GM18511 (cell line): Measurements from ENCODE around the gene NT5C2.
A peak's percentile ranks its signal among the peaks of the same experiment; 100 is the strongest.
"Not testable (repeated sequence)": the region's sequence is repeated elsewhere in the genome, so short reads cannot be mapped to it uniquely, and the experiment has no call there.

Experiments
- ATAC-seq: cut with Tn5 transposase; IDR thresholded peaks from one replicate; pipeline ENCODE4 v1.9.1; 2021; ENCODE audit warnings: mild to moderate bottlenecking, moderate library complexity; ENCODE audit not compliant: unreplicated experiment

NT5C2 gene

GRCh38 chr10:103203466-103203865, 10.4 kb upstream of the NT5C2 start:
- no peak for ATAC-seq

GRCh38 chr10:103202319-103202718, 9.2 kb upstream of the NT5C2 start:
- ATAC-seq: no peak

GRCh38 chr10:103199488-103199887, 6.4 kb upstream of the NT5C2 start:
- no peak for ATAC-seq

- ATAC-seq: no peak
Observed at GRCh38 chr10:103198648-103199047, 5.6 kb upstream of the NT5C2 start.

- ATAC-seq: no peak
Observed at GRCh38 chr10:103197903-103198302, 4.8 kb upstream of the NT5C2 start.

- no peak for ATAC-seq
Observed at GRCh38 chr10:103197174-103197573, 4.1 kb upstream of the NT5C2 start.

GRCh38 chr10:103196516-103196915, 3.4 kb upstream of the NT5C2 start:
- ATAC-seq: no peak

GRCh38 chr10:103193820-103194529, 903 bp upstream of the NT5C2 start:
- peak; percentile 42 for ATAC-seq

GRCh38 chr10:103192451-103193106, 493 bp downstream of the NT5C2 start:
- peak; percentile 64 for ATAC-seq

- ATAC-seq: no peak
Observed at GRCh38 chr10:103192089-103192450, 1.0 kb downstream of the NT5C2 start.

GRCh38 chr10:103191198-103191597, 1.9 kb downstream of the NT5C2 start:
- not testable (repeated sequence) for ATAC-seq

GRCh38 chr10:103188853-103189252, 4.2 kb downstream of the NT5C2 start:
- ATAC-seq: no peak

GRCh38 chr10:103186128-103186527, 6.9 kb downstream of the NT5C2 start:
- ATAC-seq: no peak

- ATAC-seq: no peak
Observed at GRCh38 chr10:103184615-103185014, 8.5 kb downstream of the NT5C2 start.

GRCh38 chr10:103183991-103184451, 9.1 kb downstream of the NT5C2 start:
- not testable (repeated sequence) for ATAC-seq

- ATAC-seq: peak; percentile 90
Observed at GRCh38 chr10:103181244-103181643, 11.8 kb downstream of the NT5C2 start.

GRCh38 chr10:103180491-103180890, 12.6 kb downstream of the NT5C2 start:
- no peak for ATAC-seq

GRCh38 chr10:103177123-103177522, 15.9 kb downstream of the NT5C2 start:
- no peak for ATAC-seq

GRCh38 chr10:103175580-103176285, 17.3 kb downstream of the NT5C2 start:
- no peak for ATAC-seq

- not testable (repeated sequence) for ATAC-seq
Observed at GRCh38 chr10:103174324-103174723, 18.7 kb downstream of the NT5C2 start.

GRCh38 chr10:103171278-103171677, 21.8 kb downstream of the NT5C2 start:
- no peak for ATAC-seq

- ATAC-seq: no peak
Observed at GRCh38 chr10:103168438-103168837, 24.6 kb downstream of the NT5C2 start.
